ENCODE data around the gene E2F1. TPM values are rescaled to one million over a fixed set of nuclear protein-coding genes. Genes with fewer than 3 reads are reported as not detected.
"Not testable (repeated sequence)": the region's sequence is repeated elsewhere in the genome, so short reads cannot be mapped to it uniquely, and the experiment has no call there.

The E2F1 gene
- total and polyA plus RNA-seq, 4 donors = 3.4 to 11.4 (median 10.3) TPM

GRCh38 chr20:33700696-33701441 lies 14.7 kb upstream of the E2F1 start:
- H3K4me1 ChIP-seq (ENCODE audit: control insufficient read depth, insufficient read depth, low read length); H3K27me3 ChIP-seq (ENCODE audit: control insufficient read depth, insufficient read depth, low read length); H3K9me3 ChIP-seq (ENCODE audit: control insufficient read depth, insufficient read depth, low read length); H3K36me3 ChIP-seq (ENCODE audit: control insufficient read depth, insufficient read depth, low read length); H3K27ac ChIP-seq (ENCODE audit: low read depth, low read length); DNase-seq (ENCODE audit: low read depth in 4 of 6, low spot score in 6 of 6); H3K4me3 ChIP-seq (ENCODE audit: low read depth, low read length): not testable (repeated sequence)
- 97% methylated on average over 35 of the region's 45 CpGs for WGBS (ENCODE audit: insufficient coverage)

- H3K4me3 ChIP-seq (ENCODE audit: low read depth, low read length); H3K36me3 ChIP-seq (ENCODE audit: control insufficient read depth, insufficient read depth, low read length); H3K27me3 ChIP-seq (ENCODE audit: control insufficient read depth, insufficient read depth, low read length); H3K27ac ChIP-seq (ENCODE audit: low read depth, low read length); H3K9me3 ChIP-seq (ENCODE audit: control insufficient read depth, insufficient read depth, low read length); DNase-seq (ENCODE audit: low read depth in 4 of 6, low spot score in 6 of 6): not testable (repeated sequence)
- WGBS (ENCODE audit: insufficient coverage) = 90% methylated on average over 2 of the region's 27 CpGs
- H3K4me1 ChIP-seq (ENCODE audit: control insufficient read depth, insufficient read depth, low read length) = peaks cover 18% of the 10 kb centered on the region
These were observed 12.8 kb upstream of the E2F1 start for GRCh38 chr20:33698966-33699365.

GRCh38 chr20:33697129-33697528 lies 10.9 kb upstream of the E2F1 start:
- H3K36me3 ChIP-seq (ENCODE audit: control insufficient read depth, insufficient read depth, low read length) = no peaks in the 10 kb centered on the region
- peak in 1 of 6 donors; percentile 39 for DNase-seq (ENCODE audit: low read depth in 4 of 6, low spot score in 6 of 6)
- 85% methylated on average over 7 of the region's 8 CpGs for WGBS (ENCODE audit: insufficient coverage)
- H3K27me3 ChIP-seq (ENCODE audit: control insufficient read depth, insufficient read depth, low read length) = no peaks in the 10 kb centered on the region
- no peak overlapping the region for H3K4me3 ChIP-seq (ENCODE audit: low read depth, low read length)
- H3K27ac ChIP-seq (ENCODE audit: low read depth, low read length) = no peak overlapping the region
- H3K9me3 ChIP-seq (ENCODE audit: control insufficient read depth, insufficient read depth, low read length) = no peaks in the 10 kb centered on the region
- peaks cover 19% of the 10 kb centered on the region for H3K4me1 ChIP-seq (ENCODE audit: control insufficient read depth, insufficient read depth, low read length)

GRCh38 chr20:33696448-33696847 lies 10.3 kb upstream of the E2F1 start:
- Histone ChIP-seq H3K36me3 (ENCODE audit: control insufficient read depth, insufficient read depth, low read length) (no peaks in the 10 kb centered on the region), H3K4me3 (ENCODE audit: low read depth, low read length) (no peak overlapping the region), H3K9me3 (ENCODE audit: control insufficient read depth, insufficient read depth, low read length) (no peaks in the 10 kb centered on the region), H3K27me3 (ENCODE audit: control insufficient read depth, insufficient read depth, low read length) (no peaks in the 10 kb centered on the region), H3K27ac (ENCODE audit: low read depth, low read length) (no peak overlapping the region), H3K4me1 (ENCODE audit: control insufficient read depth, insufficient read depth, low read length) (peaks cover 19% of the 10 kb centered on the region)
- DNase-seq (ENCODE audit: low read depth in 4 of 6, low spot score in 6 of 6) = no peak
- WGBS (ENCODE audit: insufficient coverage) = 91% methylated on average over 3 of the region's 4 CpGs

- no peaks in the 10 kb centered on the region for H3K27me3 ChIP-seq (ENCODE audit: control insufficient read depth, insufficient read depth, low read length)
- no peaks in the 10 kb centered on the region for H3K36me3 ChIP-seq (ENCODE audit: control insufficient read depth, insufficient read depth, low read length)
- no peak overlapping the region for H3K4me3 ChIP-seq (ENCODE audit: low read depth, low read length)
- peaks cover 19% of the 10 kb centered on the region for H3K4me1 ChIP-seq (ENCODE audit: control insufficient read depth, insufficient read depth, low read length)
- peak overlapping the region; percentile 87 for H3K27ac ChIP-seq (ENCODE audit: low read depth, low read length)
- H3K9me3 ChIP-seq (ENCODE audit: control insufficient read depth, insufficient read depth, low read length) = no peaks in the 10 kb centered on the region
- peak in 3 of 6 donors; percentile 8 to 70 (median 50) for DNase-seq (ENCODE audit: low read depth in 4 of 6, low spot score in 6 of 6)
- 39% methylated on average over 5 of the region's 6 CpGs for WGBS (ENCODE audit: insufficient coverage)
These were observed 8.4 kb upstream of the E2F1 start for GRCh38 chr20:33694639-33695012.

GRCh38 chr20:33693741-33694638 lies 7.8 kb upstream of the E2F1 start:
- Histone ChIP-seq H3K27ac (ENCODE audit: low read depth, low read length) (peak overlapping the region; percentile 87), H3K4me1 (ENCODE audit: control insufficient read depth, insufficient read depth, low read length) (peaks cover 19% of the 10 kb centered on the region), H3K4me3 (ENCODE audit: low read depth, low read length) (no peak overlapping the region), H3K36me3 (ENCODE audit: control insufficient read depth, insufficient read depth, low read length) (no peaks in the 10 kb centered on the region), H3K27me3 (ENCODE audit: control insufficient read depth, insufficient read depth, low read length) (no peaks in the 10 kb centered on the region), H3K9me3 (ENCODE audit: control insufficient read depth, insufficient read depth, low read length) (no peaks in the 10 kb centered on the region)
- WGBS (ENCODE audit: insufficient coverage) = 26% methylated on average over 14 of the region's 17 CpGs
- DNase-seq (ENCODE audit: low read depth in 4 of 6, low spot score in 6 of 6) = peak in 4 of 6 donors; percentile 23 to 86 (median 58)

- Histone ChIP-seq H3K4me3 (ENCODE audit: low read depth, low read length) (no peak overlapping the region), H3K9me3 (ENCODE audit: control insufficient read depth, insufficient read depth, low read length) (no peaks in the 10 kb centered on the region), H3K4me1 (ENCODE audit: control insufficient read depth, insufficient read depth, low read length) (peaks cover 19% of the 10 kb centered on the region), H3K36me3 (ENCODE audit: control insufficient read depth, insufficient read depth, low read length) (no peaks in the 10 kb centered on the region), H3K27ac (ENCODE audit: low read depth, low read length) (peak overlapping the region; percentile 87), H3K27me3 (ENCODE audit: control insufficient read depth, insufficient read depth, low read length) (no peaks in the 10 kb centered on the region)
- no peak for DNase-seq (ENCODE audit: low read depth in 4 of 6, low spot score in 6 of 6)
- 63% methylated on average over 3 of the region's 5 CpGs for WGBS (ENCODE audit: insufficient coverage)
These were observed 7.1 kb upstream of the E2F1 start for GRCh38 chr20:33693289-33693688.

- Histone ChIP-seq H3K9me3 (ENCODE audit: control insufficient read depth, insufficient read depth, low read length) (no peaks in the 10 kb centered on the region), H3K4me3 (ENCODE audit: low read depth, low read length) (no peak overlapping the region), H3K27me3 (ENCODE audit: control insufficient read depth, insufficient read depth, low read length) (no peaks in the 10 kb centered on the region), H3K36me3 (ENCODE audit: control insufficient read depth, insufficient read depth, low read length) (no peaks in the 10 kb centered on the region), H3K27ac (ENCODE audit: low read depth, low read length) (no peak overlapping the region), H3K4me1 (ENCODE audit: control insufficient read depth, insufficient read depth, low read length) (peaks cover 33% of the 10 kb centered on the region)
- no peak for DNase-seq (ENCODE audit: low read depth in 4 of 6, low spot score in 6 of 6)
- WGBS (ENCODE audit: insufficient coverage) = 50% methylated on average over 2 of the region's 4 CpGs
These were observed 3.8 kb upstream of the E2F1 start for GRCh38 chr20:33689973-33690372.

- Histone ChIP-seq H3K9me3 (ENCODE audit: control insufficient read depth, insufficient read depth, low read length) (no peaks in the 10 kb centered on the region), H3K4me1 (ENCODE audit: control insufficient read depth, insufficient read depth, low read length) (peaks cover 33% of the 10 kb centered on the region), H3K4me3 (ENCODE audit: low read depth, low read length) (no peak overlapping the region), H3K27me3 (ENCODE audit: control insufficient read depth, insufficient read depth, low read length) (no peaks in the 10 kb centered on the region), H3K36me3 (ENCODE audit: control insufficient read depth, insufficient read depth, low read length) (no peaks in the 10 kb centered on the region), H3K27ac (ENCODE audit: low read depth, low read length) (no peak overlapping the region)
- WGBS (ENCODE audit: insufficient coverage) = no CpG with 5 or more reads among the region's 1 CpG
- DNase-seq (ENCODE audit: low read depth in 4 of 6, low spot score in 6 of 6) = no peak
These were observed 3.3 kb upstream of the E2F1 start for GRCh38 chr20:33689493-33689892.

Data from spinal cord (tissue), 10 donors.